HG03457 (cell line): ENCODE results near the gene TIMP2.
"Not testable (repeated sequence)": the region's sequence is repeated elsewhere in the genome, so short reads cannot be mapped to it uniquely, and the experiment has no call there.

Source experiments
- ATAC-seq: cut with Tn5 transposase; IDR thresholded peaks from one replicate; pipeline ENCODE4 v1.9.1; 2021; ENCODE audit warnings: moderate number of reproducible peaks; ENCODE audit not compliant: unreplicated experiment

TIMP2 gene

DNA sequence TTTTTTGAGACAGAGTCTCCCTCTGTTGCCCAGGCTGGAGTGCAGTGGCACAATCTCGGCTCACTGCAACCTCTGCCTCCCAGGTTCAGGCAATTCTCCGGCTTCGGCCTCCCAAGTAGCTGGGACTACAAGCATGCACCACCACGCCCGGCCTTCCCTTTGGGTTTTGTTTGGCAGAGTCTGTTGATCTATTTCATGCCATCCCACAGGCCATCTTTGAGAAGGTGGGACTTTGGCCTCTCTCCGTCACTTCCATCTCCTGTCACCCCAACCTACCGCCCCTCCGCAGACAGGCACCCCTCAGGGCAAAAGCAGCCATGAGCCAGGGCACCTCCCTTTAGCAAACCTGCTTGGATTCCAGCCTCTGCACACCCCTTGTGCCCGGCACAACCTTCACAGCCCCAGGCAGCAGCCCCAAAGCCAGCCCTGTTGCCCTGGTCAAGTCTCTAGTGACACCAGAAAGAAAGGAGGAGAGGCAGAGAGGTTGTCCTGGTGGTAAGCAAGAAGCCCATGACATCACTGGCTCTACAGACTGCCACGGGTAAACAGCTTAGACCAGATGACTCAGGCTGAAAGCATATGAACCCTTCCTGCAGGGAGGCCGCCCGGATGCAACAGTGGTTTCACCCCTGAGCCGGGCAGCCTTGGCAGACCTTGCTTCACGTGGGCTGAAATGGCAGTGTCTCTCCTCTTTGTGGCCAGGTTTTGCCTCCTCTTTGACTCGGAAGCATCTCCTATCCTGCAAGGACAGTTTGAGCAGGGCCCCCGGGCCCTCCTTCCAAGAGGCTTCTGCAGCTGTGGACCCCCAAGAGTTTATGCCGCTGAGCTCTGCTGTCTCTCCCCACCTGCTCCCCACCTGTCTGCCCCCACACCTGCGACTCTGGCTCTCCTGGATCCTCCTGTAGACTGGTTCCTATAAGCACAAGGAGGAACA lies 8.1 kb upstream of the TIMP2 start:
- ATAC-seq = no peak

GRCh38 chr17:78929908-78930775 lies 5.0 kb upstream of the TIMP2 start:
- ATAC-seq = no peak

DNA sequence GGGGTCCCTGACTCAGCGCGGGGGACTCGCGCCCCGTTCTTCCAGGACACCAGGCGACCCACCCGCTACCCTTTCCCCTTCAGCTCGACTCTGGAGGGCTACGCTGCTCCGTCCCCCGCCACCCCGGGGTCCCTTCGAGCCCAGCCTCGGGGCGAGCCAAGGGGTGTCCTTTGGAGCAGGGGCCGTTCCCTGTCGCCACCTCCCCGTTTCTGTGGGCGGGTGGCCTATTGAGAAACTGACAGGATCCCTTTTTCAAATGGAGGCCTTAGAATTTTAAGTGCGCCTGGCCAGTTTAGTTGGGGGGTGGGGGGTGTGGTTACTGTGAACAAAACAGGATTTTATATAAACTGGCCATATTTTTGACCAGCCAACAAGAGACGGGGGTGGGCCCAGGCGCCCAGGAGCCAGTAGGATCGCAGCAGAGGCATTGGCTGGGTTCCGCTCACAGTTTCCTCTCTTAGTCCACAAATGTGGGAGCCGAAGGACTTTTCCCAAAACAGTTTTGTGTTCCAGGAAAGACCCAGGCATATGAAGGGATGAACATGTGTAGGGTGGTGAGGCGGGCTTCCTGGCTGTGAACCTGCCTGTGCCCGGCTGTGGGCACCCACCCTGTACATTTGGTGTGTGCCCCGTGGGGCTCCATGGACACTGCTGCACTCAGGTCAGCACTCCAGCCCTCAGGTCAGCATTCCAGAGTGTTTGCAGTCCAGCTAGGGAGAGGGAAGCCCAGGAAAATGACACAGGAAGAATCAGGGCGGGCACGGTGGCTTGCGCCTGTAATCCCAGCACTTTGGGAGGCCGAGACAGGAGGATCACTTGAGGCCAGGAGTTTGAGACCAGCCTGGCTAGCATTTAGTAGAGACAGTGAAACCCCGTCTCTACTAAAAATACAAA lies 722 bp upstream of the TIMP2 start:
- no peak for ATAC-seq

- ATAC-seq = no peak
Observed at GRCh38 chr17:78924481-78925151, 571 bp downstream of the TIMP2 start.

GRCh38 chr17:78923660-78924453 lies 1.3 kb downstream of the TIMP2 start:
- ATAC-seq = no peak

DNA sequence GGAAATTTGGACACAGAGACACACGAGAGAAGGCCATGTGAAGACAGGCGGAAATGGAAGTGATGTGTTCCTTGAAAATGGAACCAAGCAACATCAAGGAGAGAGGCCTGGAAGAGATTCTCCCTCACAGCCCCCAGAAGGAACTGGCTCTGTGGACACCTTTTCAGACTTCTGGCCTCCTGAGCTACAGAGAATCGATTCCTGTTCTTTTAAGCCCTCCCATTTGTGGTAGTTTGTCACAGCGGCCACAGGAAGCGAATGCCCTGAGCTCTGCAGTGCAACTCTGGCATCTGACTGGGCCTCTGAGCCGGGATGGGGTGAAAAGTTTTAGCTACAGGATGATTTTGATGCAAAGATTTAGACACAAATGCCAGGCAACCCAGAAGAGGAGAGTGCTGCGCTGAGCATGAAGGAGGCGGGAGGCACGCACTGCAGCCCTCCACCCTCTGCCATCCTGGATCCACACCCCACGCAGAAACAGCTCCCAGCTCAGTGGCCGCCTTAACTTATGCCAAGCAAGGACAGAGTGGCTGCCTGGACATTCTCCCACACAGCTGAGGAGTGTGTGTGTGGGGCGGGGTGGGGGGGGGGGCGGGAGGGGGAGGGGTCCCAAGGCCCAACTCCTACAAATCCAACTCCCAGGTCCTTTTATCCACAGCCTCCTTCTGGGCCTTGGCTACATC lies 2.2 kb downstream of the TIMP2 start:
- ATAC-seq = no peak

GRCh38 chr17:78921437-78921971 lies 3.7 kb downstream of the TIMP2 start:
- ATAC-seq = no peak

GRCh38 chr17:78920528-78920927 lies 4.7 kb downstream of the TIMP2 start:
- no peak for ATAC-seq

- ATAC-seq = no peak
Observed at GRCh38 chr17:78919861-78920450, 5.2 kb downstream of the TIMP2 start.

- ATAC-seq = no peak
Observed at GRCh38 chr17:78918979-78919378, 6.2 kb downstream of the TIMP2 start.

GRCh38 chr17:78917451-78918275 lies 7.5 kb downstream of the TIMP2 start:
- ATAC-seq = no peak

DNA sequence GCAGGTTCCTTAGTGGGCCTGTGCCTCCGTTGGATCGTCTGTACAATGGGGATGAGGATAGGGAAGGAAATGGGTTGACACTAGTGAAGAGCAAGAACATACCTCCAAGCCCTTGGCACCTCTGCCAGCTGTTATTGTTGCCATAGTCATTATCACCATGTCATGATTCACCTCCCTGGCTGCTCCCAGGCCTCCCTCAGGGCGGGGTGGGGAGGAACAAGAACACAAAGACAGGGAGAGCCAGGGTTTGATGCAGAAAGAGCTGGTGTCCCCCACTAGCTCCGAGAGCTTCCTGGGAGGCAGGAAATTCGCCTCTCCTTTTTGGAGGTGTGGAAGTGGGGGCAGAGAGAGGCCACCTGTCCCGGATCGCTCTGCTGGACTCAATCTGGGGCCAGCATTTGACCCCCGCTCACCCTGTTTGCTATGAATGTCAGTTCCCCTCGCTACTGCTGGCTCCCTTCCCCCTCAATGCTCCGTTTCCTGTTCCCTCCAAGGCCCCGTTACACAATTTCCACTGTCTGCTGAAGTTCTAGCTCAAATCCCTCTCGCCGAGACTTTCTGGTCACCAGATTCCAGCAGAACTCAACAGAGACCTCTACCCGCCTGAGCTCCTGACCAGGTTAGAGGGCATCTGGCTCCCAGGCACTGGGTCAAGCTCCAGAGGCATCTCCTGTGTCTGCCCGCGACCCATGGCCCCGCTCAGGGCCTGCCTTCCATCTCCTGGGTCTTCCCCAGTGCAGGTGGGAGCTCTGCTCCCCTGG lies 9.1 kb downstream of the TIMP2 start:
- ATAC-seq = no peak

- ATAC-seq = no peak
Observed at GRCh38 chr17:78913115-78913514, 12.1 kb downstream of the TIMP2 start.

GRCh38 chr17:78912082-78912481 lies 13.1 kb downstream of the TIMP2 start:
- ATAC-seq = no peak

DNA sequence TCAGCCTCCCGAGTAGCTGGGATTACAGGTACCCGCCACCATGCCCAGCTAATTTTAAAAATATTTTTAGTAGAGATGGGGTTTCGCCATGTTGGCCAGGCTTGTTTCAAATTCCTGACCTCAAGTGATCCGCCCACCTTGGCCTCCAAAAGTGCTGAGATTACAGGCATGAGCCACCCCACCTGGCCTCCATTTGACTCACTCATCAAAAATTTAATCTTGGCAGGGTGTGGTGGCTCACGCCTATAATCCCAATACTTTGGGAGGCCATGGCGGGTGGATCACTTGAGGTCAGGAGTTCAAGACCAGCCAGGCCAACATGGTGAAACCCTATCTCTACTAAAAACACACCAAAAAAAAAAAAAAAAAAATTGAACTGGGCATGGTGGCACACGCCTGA lies 13.6 kb downstream of the TIMP2 start:
- not testable (repeated sequence) for ATAC-seq

DNA sequence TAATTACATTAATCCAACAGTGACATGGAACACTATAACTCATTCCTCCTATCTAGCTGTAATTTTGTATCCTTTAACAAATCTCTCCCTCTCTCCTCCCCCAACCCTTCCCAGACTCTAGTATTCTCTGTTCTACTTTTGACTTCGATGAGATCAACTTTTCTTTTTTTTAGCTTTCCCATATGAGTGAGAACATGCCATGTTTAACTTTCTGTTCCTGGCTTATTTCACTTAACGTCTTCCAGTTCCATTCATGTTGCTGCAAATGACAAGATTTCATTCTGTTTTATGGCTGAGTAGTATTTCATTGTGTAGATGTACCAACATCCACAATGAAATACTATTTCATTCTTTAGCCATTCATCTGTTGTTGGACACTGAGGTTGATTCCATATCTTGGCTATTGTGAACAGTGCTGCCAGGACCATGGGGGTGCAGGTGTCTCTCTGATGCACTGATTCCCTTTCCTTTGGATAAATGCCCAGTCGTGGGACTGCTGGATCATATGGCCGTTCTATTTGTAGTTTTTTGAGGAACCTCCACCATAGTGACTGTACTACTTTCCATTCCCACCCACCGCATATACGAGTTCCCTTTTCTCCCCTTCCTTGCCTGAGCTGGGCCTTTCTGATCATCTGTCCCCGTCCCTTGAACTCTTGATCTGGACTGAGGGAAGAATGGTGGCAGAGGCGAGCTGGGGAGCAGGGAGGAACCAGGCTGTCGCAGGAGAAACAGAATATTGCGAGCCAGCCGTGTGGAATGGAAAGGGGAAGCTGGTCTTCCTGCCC lies 14.5 kb downstream of the TIMP2 start:
- ATAC-seq = no peak
